Left lung (tissue), 14 donors: ENCODE measurements around the gene PCDHGC5. TPM values are rescaled to one million over a fixed set of nuclear protein-coding genes. Genes with fewer than 3 reads are reported as not detected.

Experiments used
- ATAC-seq: fragments of 200-7000 bp; cut with Tn5 transposase; one replicate; pipeline ENCODE4 v1.9.1; 2020; ENCODE audit warnings: moderate library complexity
- DNase-seq, 4 donors: peaks; one replicate each; pipeline ENCODE4 v3.0.0-alpha.2; 2013 to 2020
- H3K27ac ChIP-seq, 2 donors: fragments of 200-600 bp; sonication (generic) in 1 of 2; one replicate each; pipeline versions ENCODE4 v1.5.0 to v1.8.0; 2020 to 2021
- H3K27me3 ChIP-seq, 2 donors: fragments of 200-600 bp; sonication (generic) in 1 of 2; one replicate each; pipeline versions ENCODE4 v1.5.0 to v1.8.0; 2020 to 2021
- H3K36me3 ChIP-seq, 2 donors: fragments of 200-600 bp; sonication (generic) in 1 of 2; one replicate each; pipeline versions ENCODE4 v1.5.0 to v1.8.0; 2020 to 2021
- H3K4me1 ChIP-seq, 2 donors: fragments of 200-600 bp; one replicate each; pipeline ENCODE4 v1.8.0; 2021
- H3K4me3 ChIP-seq, 2 donors: fragments of 200-600 bp; sonication (generic) in 1 of 2; one replicate each; pipeline versions ENCODE4 v1.5.0 to v1.8.0; 2020 to 2021; ENCODE audit warnings: mild to moderate bottlenecking in 1 of 2
- H3K9me3 ChIP-seq, 2 donors: fragments of 200-600 bp; sonication (generic) in 1 of 2; one replicate each; pipeline versions ENCODE4 v1.5.0 to v1.8.0; 2020 to 2021
- CTCF ChIP-seq, 2 donors: fragments of 200-600 bp; sonication (generic) in 1 of 2; IDR thresholded peaks; one replicate each; pipeline versions ENCODE4 v1.5.0 to v1.8.0; 2021; ENCODE audit warnings: antibody characterized with exemption in 2 of 2
- intact Hi-C, 2 donors: fragments of 100-400 bp; cut with DNase I; formaldehyde crosslinking; loops; one replicate each; pipeline versions ENCODE4 v1.11.2 to v1.14.2; 2022
- long read RNA-seq, 12 donors: library from polyadenylated mRNA in 2 of 12; unstranded in 2 of 12; transcript quantifications; one replicate each; pipeline ENCODE4 v2.0.0 and lab custom pipeline, GENCODE V29; 2019 to 2026
- polyA plus RNA-seq, 6 donors: library from polyadenylated mRNA; unstranded; fragments of 120-200 nt; gene quantifications; one replicate each; pipeline ENCODE4 v1.2.1, GENCODE V29; 2013; ENCODE audit not compliant: insufficient read length in 6 of 6
- total RNA-seq, 2 donors: library from RNA; stranded (reverse); fragmentation: NEBNext Ultra II Directional; extraction: Animal tissue kit (Norgen Biotek cat#: 25700); gene quantifications; one replicate each; pipeline ENCODE4 v1.2.1, GENCODE V29; 2021
- donor health status: DM: no; HTN: yes; CAD: no.
- donor health status: DM: no; HTN: no; CAD: no.

Gene PCDHGC5
- total RNA-seq (1 to 10 TPM; 1.4 to 1.9 TPM), polyA plus RNA-seq (1 to 10 TPM; 1.1 to 1.4 (median 1.3) TPM)
- long read RNA-seq, donor 1, partial matches to known transcripts, result 0 of 2 reads
- long read RNA-seq, donor 1, other reads (novel, unspliced or antisense), result 0 of 2 reads
- long read RNA-seq, donor 2, result 0 reads
- long read RNA-seq, donor 3, result 0 reads
- long read RNA-seq, donor 4, partial matches to known transcripts, result 0 of 3 reads
- long read RNA-seq, donor 4, other reads (novel, unspliced or antisense), result 3 of 3 reads
- long read RNA-seq, donor 5, partial matches to known transcripts, result 0 of 2 reads
- long read RNA-seq, donor 5, other reads (novel, unspliced or antisense), result 0 of 2 reads
- long read RNA-seq, donor 6, partial matches to known transcripts, result 0 of 1 reads
- long read RNA-seq, donor 6, other reads (novel, unspliced or antisense), result 0 of 1 reads
- long read RNA-seq, donor 7, full-length matches to known transcripts, result 4 of 4 reads
- long read RNA-seq, donor 7, partial matches to known transcripts, result 0 of 4 reads
- long read RNA-seq, donor 7, other reads (novel, unspliced or antisense), result 0 of 4 reads
- long read RNA-seq, donor 8, partial matches to known transcripts, result 0 of 2 reads
- long read RNA-seq, donor 8, other reads (novel, unspliced or antisense), result 0 of 2 reads
- long read RNA-seq, donor 9, result 0 reads
- long read RNA-seq, donor 10, partial matches to known transcripts, result 0 of 4 reads
- long read RNA-seq, donor 10, other reads (novel, unspliced or antisense), result 4 of 4 reads
- long read RNA-seq, donor 11, transcript PCDHGC5-202 (1 exons, 2,763 nt), result major isoform, 5 of 5 reads
- long read RNA-seq, donor 11, partial matches to known transcripts, result 0 of 5 reads
- long read RNA-seq, donor 11, other reads (novel, unspliced or antisense), result 0 of 5 reads
- long read RNA-seq, donor 12, partial matches to known transcripts, result 0 of 1 reads
- long read RNA-seq, donor 12, other reads (novel, unspliced or antisense), result 0 of 1 reads

DNA sequence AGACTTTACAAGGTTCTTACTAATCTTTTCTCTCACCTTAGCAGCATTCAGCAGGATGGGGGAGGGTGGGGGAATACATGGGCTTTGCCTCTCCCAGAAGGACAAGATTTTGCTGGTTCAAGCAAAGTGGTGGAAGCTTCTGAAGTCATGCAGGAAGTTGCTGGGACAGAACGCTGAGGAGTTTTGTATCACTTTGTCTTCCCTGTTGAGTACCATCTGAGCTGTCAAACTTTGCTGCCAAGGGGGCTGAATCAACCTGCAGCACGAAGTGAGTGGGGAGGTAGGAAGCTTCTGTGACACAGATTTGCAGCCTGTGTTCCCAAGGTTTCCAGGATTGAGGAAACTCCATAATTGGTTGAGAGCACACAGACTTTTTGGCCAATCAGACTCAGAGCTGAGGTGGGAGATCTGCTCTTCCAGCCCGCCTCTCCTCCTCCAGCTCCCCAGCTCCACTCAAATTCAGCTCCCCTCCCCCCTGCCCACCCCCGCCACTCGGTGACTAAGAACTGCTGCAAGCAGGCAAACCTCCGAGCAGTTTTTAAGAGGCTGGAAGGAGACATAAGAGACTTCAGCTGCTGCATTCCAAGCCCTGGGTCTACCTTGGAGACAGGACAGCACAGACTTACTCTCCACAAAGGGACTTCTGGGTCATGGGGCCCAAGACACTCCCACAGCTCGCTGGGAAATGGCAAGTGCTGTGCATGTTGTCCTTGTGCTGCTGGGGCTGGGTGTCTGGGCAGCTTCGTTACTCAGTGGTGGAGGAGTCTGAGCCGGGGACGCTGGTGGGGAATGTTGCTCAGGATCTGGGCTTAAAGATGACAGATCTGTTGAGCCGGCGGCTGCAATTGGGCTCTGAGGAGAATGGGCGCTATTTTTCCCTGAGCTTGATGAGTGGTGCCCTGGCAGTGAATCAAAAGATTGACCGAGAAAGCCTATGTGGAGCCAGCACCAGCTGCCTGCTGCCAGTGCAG, at the start of gene PCDHGC5:
Gene PCDHGC5 (plus strand): TSS at position 491 of the 971 bp plus-strand sequence. CDS start 160 bp downstream, at position 651.
- no peak for TF ChIP-seq CTCF (IDR thresholded peaks at IDR 0.05)
- intact Hi-C loops, result no loop called here
- H3K27me3 ChIP-seq, result peaks cover 25 to 99% of the 10 kb centered on the region in 2 donors

DNA sequence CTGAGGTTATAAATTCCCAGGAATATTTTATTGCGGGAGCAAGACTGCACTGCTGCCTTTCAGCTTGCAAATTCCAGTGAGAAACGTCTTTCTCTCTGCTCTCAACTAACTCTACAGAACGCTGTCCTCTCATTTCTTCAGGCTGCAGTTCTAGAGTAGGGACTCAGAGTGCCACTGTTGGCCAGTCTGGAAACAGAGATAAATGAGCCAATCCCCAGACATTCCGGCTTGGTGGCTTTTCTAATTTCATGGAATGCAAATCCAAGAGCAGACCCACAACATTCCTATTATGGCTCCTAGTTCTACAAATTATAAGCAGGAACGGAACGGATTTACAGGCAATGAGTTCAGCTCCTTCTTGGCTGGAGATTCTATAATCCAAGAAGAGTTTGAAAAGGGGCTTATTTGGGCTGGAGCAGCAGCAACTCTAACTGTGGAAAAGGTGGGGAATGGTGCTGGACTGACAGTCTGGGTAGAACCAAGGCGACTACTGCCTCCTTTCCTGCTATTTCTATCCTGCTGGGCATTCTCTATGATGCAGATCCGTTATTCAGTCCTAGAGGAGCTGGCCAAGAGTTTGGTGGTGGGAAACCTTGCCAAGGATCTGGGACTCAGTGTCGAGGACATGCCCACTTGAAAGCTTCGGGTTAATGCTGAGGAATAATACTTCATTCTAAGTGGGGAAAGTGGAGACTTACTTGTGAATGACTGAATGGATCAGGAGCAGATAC, 49.3 kb upstream of the PCDHGC5 start:
- Histone ChIP-seq H3K36me3 (no peaks in the 10 kb centered on the region), H3K27me3 (no peaks in the 10 kb centered on the region), H3K4me3 (no peak overlapping the region), H3K27ac (no peak overlapping the region), H3K4me1 (no peaks in the 10 kb centered on the region), H3K9me3 (peaks cover 5 to 64% of the 10 kb centered on the region in 2 donors)
- no peak for TF ChIP-seq CTCF (IDR thresholded peaks at IDR 0.05)
- no peak for DNase-seq
- intact Hi-C loops, result no loop called here
- no peak for ATAC-seq

More for the DNA sequence above, at the start of gene PCDHGC5:
- H3K4me1 ChIP-seq, result peaks cover 13 to 33% of the 10 kb centered on the region in 2 donors
- no peak within 1 kb of the TSS for H3K4me3 ChIP-seq
- peaks cover 0 to 35% of the 10 kb centered on the region in 2 donors for H3K36me3 ChIP-seq
- DNase-seq, result peak in 1 of 4 donors; percentile 31
- peak; percentile 25 for ATAC-seq
- H3K9me3 ChIP-seq, result no peaks in the 10 kb centered on the region
- no peak within 1 kb of the TSS for H3K27ac ChIP-seq

DNA sequence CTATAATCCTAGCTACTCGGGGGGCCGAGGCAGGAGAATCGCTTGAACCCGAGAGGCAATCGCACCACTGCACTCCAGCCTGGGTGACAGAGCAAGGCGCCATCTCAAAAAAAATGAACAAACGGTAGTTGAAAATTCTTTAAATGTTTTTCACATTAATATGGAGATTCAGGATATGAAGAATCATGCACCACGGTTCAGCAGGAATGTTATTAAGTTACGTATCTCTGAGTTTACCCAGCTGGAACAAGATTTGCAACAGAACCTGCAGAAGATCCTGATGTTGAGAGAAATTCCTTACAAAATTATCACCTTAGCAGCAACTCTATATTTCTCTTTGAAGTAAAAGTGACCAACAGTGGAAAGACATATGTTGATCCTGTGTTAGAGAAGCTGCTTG, 48.5 kb upstream of the PCDHGC5 start:
- ATAC-seq (no peak), DNase-seq (no peak)
- H3K4me1 ChIP-seq, result no peaks in the 10 kb centered on the region
- intact Hi-C loops, result no loop called here
- no peak overlapping the region for H3K4me3 ChIP-seq
- TF ChIP-seq CTCF (IDR thresholded peaks at IDR 0.05), result no peak
- H3K27ac ChIP-seq, result no peak overlapping the region
- no peaks in the 10 kb centered on the region for H3K36me3 ChIP-seq
- H3K9me3 ChIP-seq, result peaks cover 5 to 61% of the 10 kb centered on the region in 2 donors
- no peaks in the 10 kb centered on the region for H3K27me3 ChIP-seq

DNA sequence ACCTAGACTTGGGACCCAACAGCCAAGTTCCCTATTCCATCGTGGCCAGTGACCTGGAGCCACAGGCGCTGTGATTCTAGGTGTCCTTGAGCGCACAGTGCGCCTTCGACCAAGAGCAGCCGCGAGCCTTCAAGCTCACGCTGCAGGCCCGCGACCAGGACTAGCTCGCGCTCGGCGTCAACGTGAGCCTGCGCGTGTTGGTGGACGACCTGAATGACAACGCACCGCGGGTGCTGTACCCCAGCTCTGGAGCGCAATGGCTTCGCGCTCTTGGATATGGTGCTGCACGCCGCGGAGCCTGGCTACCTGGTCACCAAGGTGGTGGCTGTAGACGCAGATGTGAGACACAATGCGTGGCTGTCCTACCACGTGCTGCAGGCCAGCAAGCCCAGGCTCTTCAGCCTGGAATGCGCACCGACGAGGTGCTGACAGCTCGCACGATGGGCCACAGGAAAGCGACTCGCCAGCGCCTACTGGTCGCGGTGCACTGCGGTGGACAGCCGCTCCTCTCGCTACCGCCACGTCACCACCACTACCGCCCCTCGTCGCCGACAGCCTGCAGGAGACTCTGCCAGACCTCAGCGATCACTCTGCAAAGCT, 47.2 kb upstream of the PCDHGC5 start:
- Histone ChIP-seq H3K27ac (no peak overlapping the region), H3K4me1 (no peaks in the 10 kb centered on the region), H3K27me3 (no peaks in the 10 kb centered on the region), H3K4me3 (no peak overlapping the region), H3K36me3 (no peaks in the 10 kb centered on the region), H3K9me3 (peaks cover 5 to 48% of the 10 kb centered on the region in 2 donors)
- ATAC-seq, result no peak
- intact Hi-C loops, result no loop called here
- no peak for DNase-seq
- no peak for TF ChIP-seq CTCF (IDR thresholded peaks at IDR 0.05)
